Astrocyte (in vitro differentiated cells and primary cell): Measurements from ENCODE around the gene DNMBP.

Experiments
- CTCF ChIP-seq: IDR thresholded peaks from 2 replicates; pipeline ENCODE4 v1.5.1; 2011; ENCODE audit warnings: low read depth, mild to moderate bottlenecking, inconsistent platforms, low read length, moderate library complexity; ENCODE audit not compliant: insufficient read depth
- EZH2 ChIP-seq: IDR thresholded peaks from 2 replicates; pipeline ENCODE4 v1.6.1; 2012; ENCODE audit warnings: mild to moderate bottlenecking, low read length, inconsistent platforms; ENCODE audit not compliant: insufficient read depth

GRCh38 chr10:99850021-99850766 lies 159.6 kb downstream of the DNMBP start:
- TF ChIP-seq CTCF = no peak
- no peak for TF ChIP-seq EZH2
